ENCODE results near the gene MYOM1. TPM values are rescaled to one million over a fixed set of nuclear protein-coding genes. Genes with fewer than 3 reads are reported as not detected.
"Not testable (repeated sequence)": the region's sequence is repeated elsewhere in the genome, so short reads cannot be mapped to it uniquely, and the experiment has no call there.

Gene MYOM1
- polyA plus RNA-seq, 4 donors = 1.5 to 7.9 (median 2.8) TPM

GRCh38 chr18:3054214-3054613 is 165.6 kb downstream of the MYOM1 start:
- H3K27ac ChIP-seq (ENCODE audit: low read depth in 1 of 3, low read length in 2 of 3) = no peak overlapping the region
- H3K36me3 ChIP-seq (ENCODE audit: control insufficient read depth in 3 of 3, insufficient read depth in 2 of 3, low read depth in 1 of 3, low read length in 3 of 3) = no peaks in the 10 kb centered on the region
- H3K27me3 ChIP-seq (ENCODE audit: control insufficient read depth in 3 of 3, insufficient read depth in 3 of 3, low read length in 3 of 3) = no peaks in the 10 kb centered on the region
- DNase-seq = no peak
- FAIRE-seq = no peak
- no peak overlapping the region for H3K4me3 ChIP-seq (ENCODE audit: low read depth in 1 of 3, low read length in 3 of 3)
- peaks cover 0 to 22% (median 7%) of the 10 kb centered on the region in 3 donors for H3K4me1 ChIP-seq (ENCODE audit: control insufficient read depth in 3 of 3, insufficient read depth in 2 of 3, low read depth in 1 of 3, low read length in 2 of 3)
- no peaks in the 10 kb centered on the region for H3K9me3 ChIP-seq (ENCODE audit: control insufficient read depth in 2 of 2, insufficient read depth in 1 of 2, low read depth in 1 of 2, low read length in 1 of 2)
- 96 to 99% (median 96%) methylated on average over 6 of the region's 6 CpGs for WGBS, 3 donors

- peaks cover 0 to 22% (median 4%) of the 10 kb centered on the region in 3 donors for H3K4me1 ChIP-seq (ENCODE audit: control insufficient read depth in 3 of 3, insufficient read depth in 2 of 3, low read depth in 1 of 3, low read length in 2 of 3)
- FAIRE-seq = no peak
- WGBS, 3 donors = 95 to 98% (median 97%) methylated on average over 4 of the region's 4 CpGs
Observed at GRCh38 chr18:3053081-3053480, 166.7 kb downstream of the MYOM1 start.

GRCh38 chr18:3052411-3052758 is 167.4 kb downstream of the MYOM1 start:
- FAIRE-seq = no peak
- H3K27ac ChIP-seq (ENCODE audit: low read depth in 1 of 3, low read length in 2 of 3) = peak overlapping the region; percentile 77 to 92 (median 84)
- no peaks in the 10 kb centered on the region for H3K27me3 ChIP-seq (ENCODE audit: control insufficient read depth in 3 of 3, insufficient read depth in 3 of 3, low read length in 3 of 3)
- no peaks in the 10 kb centered on the region for H3K36me3 ChIP-seq (ENCODE audit: control insufficient read depth in 3 of 3, insufficient read depth in 2 of 3, low read depth in 1 of 3, low read length in 3 of 3)
- peaks cover 0 to 22% (median 4%) of the 10 kb centered on the region in 3 donors for H3K4me1 ChIP-seq (ENCODE audit: control insufficient read depth in 3 of 3, insufficient read depth in 2 of 3, low read depth in 1 of 3, low read length in 2 of 3)
- no peak for DNase-seq
- H3K4me3 ChIP-seq (ENCODE audit: low read depth in 1 of 3, low read length in 3 of 3) = no peak overlapping the region
- WGBS, 3 donors = 4 to 35% (median 10%) methylated on average over 2 of the region's 2 CpGs
- H3K9me3 ChIP-seq (ENCODE audit: control insufficient read depth in 2 of 2, insufficient read depth in 1 of 2, low read depth in 1 of 2, low read length in 1 of 2) = no peaks in the 10 kb centered on the region

More at GRCh38 chr18:3053081-3053480, 166.7 kb downstream of the MYOM1 start:
- H3K27ac ChIP-seq (ENCODE audit: low read depth in 1 of 3, low read length in 2 of 3) = peak overlapping the region in 2 of 3 donors; percentile 84 to 92
- H3K9me3 ChIP-seq (ENCODE audit: control insufficient read depth in 2 of 2, insufficient read depth in 1 of 2, low read depth in 1 of 2, low read length in 1 of 2) = no peaks in the 10 kb centered on the region
- DNase-seq = no peak
- H3K36me3 ChIP-seq (ENCODE audit: control insufficient read depth in 3 of 3, insufficient read depth in 2 of 3, low read depth in 1 of 3, low read length in 3 of 3) = no peaks in the 10 kb centered on the region
- no peak overlapping the region for H3K4me3 ChIP-seq (ENCODE audit: low read depth in 1 of 3, low read length in 3 of 3)
- H3K27me3 ChIP-seq (ENCODE audit: control insufficient read depth in 3 of 3, insufficient read depth in 3 of 3, low read length in 3 of 3) = no peaks in the 10 kb centered on the region

- Histone ChIP-seq H3K36me3 (ENCODE audit: control insufficient read depth in 3 of 3, insufficient read depth in 2 of 3, low read depth in 1 of 3, low read length in 3 of 3) (no peaks in the 10 kb centered on the region), H3K27me3 (ENCODE audit: control insufficient read depth in 3 of 3, insufficient read depth in 3 of 3, low read length in 3 of 3) (no peaks in the 10 kb centered on the region), H3K9me3 (ENCODE audit: control insufficient read depth in 2 of 2, insufficient read depth in 1 of 2, low read depth in 1 of 2, low read length in 1 of 2) (no peaks in the 10 kb centered on the region), H3K4me3 (ENCODE audit: low read depth in 1 of 3, low read length in 3 of 3) (no peak overlapping the region), H3K27ac (ENCODE audit: low read depth in 1 of 3, low read length in 2 of 3) (peak overlapping the region; percentile 90 to 92 (median 92)), H3K4me1 (ENCODE audit: control insufficient read depth in 3 of 3, insufficient read depth in 2 of 3, low read depth in 1 of 3, low read length in 2 of 3) (peaks cover 0 to 23% (median 3%) of the 10 kb centered on the region in 3 donors)
- no peak for FAIRE-seq
- WGBS, 3 donors = 18 to 56% (median 30%) methylated on average over 8 of the region's 8 CpGs
- peak; percentile 92 to 98 for DNase-seq
Observed at GRCh38 chr18:3051718-3052410, 167.9 kb downstream of the MYOM1 start.

- H3K4me1 ChIP-seq (ENCODE audit: control insufficient read depth in 3 of 3, insufficient read depth in 2 of 3, low read depth in 1 of 3, low read length in 2 of 3) = peaks cover 0 to 41% (median 2%) of the 10 kb centered on the region in 3 donors
- FAIRE-seq; H3K9me3 ChIP-seq (ENCODE audit: control insufficient read depth in 2 of 2, insufficient read depth in 1 of 2, low read depth in 1 of 2, low read length in 1 of 2); H3K4me3 ChIP-seq (ENCODE audit: low read depth in 1 of 3, low read length in 3 of 3); H3K36me3 ChIP-seq (ENCODE audit: control insufficient read depth in 3 of 3, insufficient read depth in 2 of 3, low read depth in 1 of 3, low read length in 3 of 3); DNase-seq; H3K27me3 ChIP-seq (ENCODE audit: control insufficient read depth in 3 of 3, insufficient read depth in 3 of 3, low read length in 3 of 3): not testable (repeated sequence)
- peak overlapping the region in 1 of 3 donors; percentile 92 for H3K27ac ChIP-seq (ENCODE audit: low read depth in 1 of 3, low read length in 2 of 3)
- WGBS, 3 donors = 44 to 69% (median 55%) methylated on average over 1 to 3 of the region's 8 CpGs
Observed at GRCh38 chr18:3049897-3050454, 169.8 kb downstream of the MYOM1 start.

- no peaks in the 10 kb centered on the region for H3K9me3 ChIP-seq (ENCODE audit: control insufficient read depth in 2 of 2, insufficient read depth in 1 of 2, low read depth in 1 of 2, low read length in 1 of 2)
- no peaks in the 10 kb centered on the region for H3K36me3 ChIP-seq (ENCODE audit: control insufficient read depth in 3 of 3, insufficient read depth in 2 of 3, low read depth in 1 of 3, low read length in 3 of 3)
- no peak for FAIRE-seq
- no peaks in the 10 kb centered on the region for H3K27me3 ChIP-seq (ENCODE audit: control insufficient read depth in 3 of 3, insufficient read depth in 3 of 3, low read length in 3 of 3)
- H3K4me1 ChIP-seq (ENCODE audit: control insufficient read depth in 3 of 3, insufficient read depth in 2 of 3, low read depth in 1 of 3, low read length in 2 of 3) = peaks cover 0 to 47% (median 3%) of the 10 kb centered on the region in 3 donors
- H3K27ac ChIP-seq (ENCODE audit: low read depth in 1 of 3, low read length in 2 of 3) = no peak overlapping the region
- H3K4me3 ChIP-seq (ENCODE audit: low read depth in 1 of 3, low read length in 3 of 3) = no peak overlapping the region
- 94 to 100% (median 95%) methylated on average over 3 of the region's 3 CpGs for WGBS, 3 donors
- no peak for DNase-seq
Observed at GRCh38 chr18:3048820-3049349, 170.9 kb downstream of the MYOM1 start.

GRCh38 chr18:3048121-3048520 is 171.6 kb downstream of the MYOM1 start:
- DNase-seq (no peak), FAIRE-seq (no peak)
- Histone ChIP-seq H3K27me3 (ENCODE audit: control insufficient read depth in 3 of 3, insufficient read depth in 3 of 3, low read length in 3 of 3) (no peaks in the 10 kb centered on the region), H3K36me3 (ENCODE audit: control insufficient read depth in 3 of 3, insufficient read depth in 2 of 3, low read depth in 1 of 3, low read length in 3 of 3) (no peaks in the 10 kb centered on the region), H3K27ac (ENCODE audit: low read depth in 1 of 3, low read length in 2 of 3) (no peak overlapping the region), H3K9me3 (ENCODE audit: control insufficient read depth in 2 of 2, insufficient read depth in 1 of 2, low read depth in 1 of 2, low read length in 1 of 2) (no peaks in the 10 kb centered on the region), H3K4me3 (ENCODE audit: low read depth in 1 of 3, low read length in 3 of 3) (no peak overlapping the region), H3K4me1 (ENCODE audit: control insufficient read depth in 3 of 3, insufficient read depth in 2 of 3, low read depth in 1 of 3, low read length in 2 of 3) (peaks cover 0 to 52% (median 3%) of the 10 kb centered on the region in 3 donors)
- WGBS, 3 donors = 52 to 87% (median 69%) methylated on average over 6 of the region's 6 CpGs

GRCh38 chr18:3046216-3046808 is 173.5 kb downstream of the MYOM1 start:
- FAIRE-seq (no peak), DNase-seq (no peak)
- 65 to 74% (median 67%) methylated on average over 4 of the region's 4 CpGs for WGBS, 3 donors
- no peaks in the 10 kb centered on the region for H3K36me3 ChIP-seq (ENCODE audit: control insufficient read depth in 3 of 3, insufficient read depth in 2 of 3, low read depth in 1 of 3, low read length in 3 of 3)
- H3K27me3 ChIP-seq (ENCODE audit: control insufficient read depth in 3 of 3, insufficient read depth in 3 of 3, low read length in 3 of 3) = no peaks in the 10 kb centered on the region
- peak overlapping the region in 1 of 3 donors; percentile 90 for H3K27ac ChIP-seq (ENCODE audit: low read depth in 1 of 3, low read length in 2 of 3)
- no peaks in the 10 kb centered on the region for H3K9me3 ChIP-seq (ENCODE audit: control insufficient read depth in 2 of 2, insufficient read depth in 1 of 2, low read depth in 1 of 2, low read length in 1 of 2)
- peaks cover 3 to 48% (median 6%) of the 10 kb centered on the region in 3 donors for H3K4me1 ChIP-seq (ENCODE audit: control insufficient read depth in 3 of 3, insufficient read depth in 2 of 3, low read depth in 1 of 3, low read length in 2 of 3)
- no peak overlapping the region for H3K4me3 ChIP-seq (ENCODE audit: low read depth in 1 of 3, low read length in 3 of 3)
